DND-41 (cell line): ENCODE results near the gene CEP85.

Experiments
- EZH2 ChIP-seq: IDR thresholded peaks from 3 replicates; pipeline ENCODE4 v1.6.1; 2012; ENCODE audit warnings: borderline replicate concordance, low read depth, mild to moderate bottlenecking, moderate library complexity, low read length, inconsistent platforms; ENCODE audit not compliant: severe bottlenecking
- TF ChIP-seq, protein P1 (sequence below): IDR thresholded peaks from 2 replicates; pipeline ENCODE4 v1.5.1; 2012; ENCODE audit warnings: borderline replicate concordance, low read length, moderate library complexity, mild to moderate bottlenecking; ENCODE audit not compliant: poor library complexity, severe bottlenecking; ENCODE audit errors: extremely low read depth

DNA sequence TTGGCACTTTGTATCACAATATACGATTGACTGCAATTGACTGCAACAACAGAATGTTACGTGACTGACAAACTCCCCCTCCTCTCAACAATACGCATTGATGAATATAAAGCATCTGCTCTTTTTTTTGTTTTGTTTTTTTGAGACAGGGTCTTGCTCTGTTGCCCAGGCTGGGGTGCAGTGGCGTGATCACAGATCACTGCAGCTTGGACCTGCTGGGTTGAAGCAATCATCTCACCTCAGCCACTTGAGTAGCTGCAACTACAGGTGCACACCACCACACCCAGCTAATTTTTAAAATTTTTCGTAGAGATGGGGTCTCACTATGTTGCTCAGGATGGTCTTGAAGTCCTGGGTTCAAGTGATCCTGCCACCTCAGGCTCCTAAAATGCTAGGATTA is 21.3 kb upstream of the CEP85 start:
- TF ChIP-seq, protein P1, sequence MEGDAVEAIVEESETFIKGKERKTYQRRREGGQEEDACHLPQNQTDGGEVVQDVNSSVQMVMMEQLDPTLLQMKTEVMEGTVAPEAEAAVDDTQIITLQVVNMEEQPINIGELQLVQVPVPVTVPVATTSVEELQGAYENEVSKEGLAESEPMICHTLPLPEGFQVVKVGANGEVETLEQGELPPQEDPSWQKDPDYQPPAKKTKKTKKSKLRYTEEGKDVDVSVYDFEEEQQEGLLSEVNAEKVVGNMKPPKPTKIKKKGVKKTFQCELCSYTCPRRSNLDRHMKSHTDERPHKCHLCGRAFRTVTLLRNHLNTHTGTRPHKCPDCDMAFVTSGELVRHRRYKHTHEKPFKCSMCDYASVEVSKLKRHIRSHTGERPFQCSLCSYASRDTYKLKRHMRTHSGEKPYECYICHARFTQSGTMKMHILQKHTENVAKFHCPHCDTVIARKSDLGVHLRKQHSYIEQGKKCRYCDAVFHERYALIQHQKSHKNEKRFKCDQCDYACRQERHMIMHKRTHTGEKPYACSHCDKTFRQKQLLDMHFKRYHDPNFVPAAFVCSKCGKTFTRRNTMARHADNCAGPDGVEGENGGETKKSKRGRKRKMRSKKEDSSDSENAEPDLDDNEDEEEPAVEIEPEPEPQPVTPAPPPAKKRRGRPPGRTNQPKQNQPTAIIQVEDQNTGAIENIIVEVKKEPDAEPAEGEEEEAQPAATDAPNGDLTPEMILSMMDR, result no peak
- no peak for TF ChIP-seq EZH2
